GM12878 (cell line): ENCODE measurements around the gene SEMA3G. TPM values are rescaled to one million over a fixed set of nuclear protein-coding genes. Genes with fewer than 3 reads are reported as not detected.

Experiments used
- ATAC-seq: fragments of 200-7000 bp; cut with Tn5 transposase; 3 replicates; pipeline ENCODE4 v1.9.1; 2020; ENCODE audit warnings: mild to moderate bottlenecking, moderate library complexity
- BruUV-seq: library from RNA; stranded (reverse); fragments of 400-500 nt; replicated peaks from 2 replicates; lab custom pipeline; 2021; lab: Mats Ljungman, UMichigan
- CTCF ChIA-PET: fragments of 300-600 bp; sonication (Branson Sonifier 250); formaldehyde crosslinking; extraction: SDS; loops from one replicate; lab custom pipeline; 2021; ENCODE audit warnings: inconsistent platforms; lab: Yijun Ruan, JAX
- POLR2A ChIA-PET: fragments of 350-600 bp; formaldehyde crosslinking; extraction: SDS; loops from one replicate; lab custom pipeline; 2021; ENCODE audit warnings: inconsistent platforms; lab: Charles Lee
- RAD21 ChIA-PET: fragments of 300-600 bp; sonication (Branson Sonifier 250); formaldehyde crosslinking; loops from one replicate; lab custom pipeline; 2023; ENCODE audit warnings: antibody characterized with exemption; ENCODE audit not compliant: unreplicated experiment; lab: Charles Lee
- SMC1A ChIA-PET: fragments of 300-600 bp; sonication (Branson Sonifier 250); formaldehyde crosslinking; loops from one replicate; lab custom pipeline; 2023; ENCODE audit not compliant: unreplicated experiment, uncharacterized antibody; lab: Charles Lee
- DNase-seq: peaks from one replicate; pipeline ENCODE4 v3.0.0-alpha.2; 2011; ENCODE audit warnings: low read depth, low spot score
- FAIRE-seq: peaks from 3 replicates; lab custom pipeline; 2011; peaks lifted over from hg19 to GRCh38; lab: Jason Lieb, UNC
- H2AFZ ChIP-seq: 2 replicates; pipeline ENCODE4 v1.6.0; 2011; ENCODE audit warnings: low read depth, low read length, control low read depth; ENCODE audit not compliant: control insufficient read depth
- H3K27ac ChIP-seq: 2 replicates; pipeline ENCODE4 v1.5.1; 2011; ENCODE audit warnings: control low read depth; ENCODE audit not compliant: control insufficient read depth, insufficient read depth
- H3K27me3 ChIP-seq, 2 experiments: replicated peaks in 1 of 2; 2 replicates each; pipeline versions ENCODE4 v1.6.0 to v1.6.1; 2011; ENCODE audit warnings: low read length in 1 of 2; ENCODE audit not compliant: control insufficient read depth in 2 of 2, insufficient read depth in 2 of 2
- H3K36me3 ChIP-seq, 2 experiments: 2 replicates each; pipeline ENCODE4 v1.5.1; 2011; ENCODE audit warnings: low read length in 1 of 2; ENCODE audit not compliant: control insufficient read depth in 2 of 2, insufficient read depth in 2 of 2
- H3K4me1 ChIP-seq: 2 replicates; pipeline ENCODE4 v1.6.1; 2011; ENCODE audit warnings: mild to moderate bottlenecking, low read length, moderate library complexity, mixed read lengths; ENCODE audit not compliant: control insufficient read depth, insufficient read depth
- H3K4me2 ChIP-seq: 2 replicates; pipeline ENCODE4 v1.6.0; 2011; ENCODE audit warnings: control low read depth; ENCODE audit not compliant: control insufficient read depth, insufficient read depth
- H3K4me3 ChIP-seq: fragments of 200-600 bp; sonication (generic); 2 replicates; pipeline ENCODE4 v1.5.1; 2016
- H3K79me2 ChIP-seq: 2 replicates; pipeline ENCODE4 v1.6.0; 2011; ENCODE audit warnings: low read length; ENCODE audit not compliant: control insufficient read depth, insufficient read depth
- H3K9ac ChIP-seq: 2 replicates; pipeline ENCODE4 v1.8.0; 2011; ENCODE audit warnings: low read length, control low read depth, mixed read lengths; ENCODE audit not compliant: control insufficient read depth, insufficient read depth
- H3K9me3 ChIP-seq: replicated peaks from 3 replicates; pipeline ENCODE4 v1.5.1; 2011; ENCODE audit warnings: mild to moderate bottlenecking, low read length; ENCODE audit not compliant: control insufficient read depth, insufficient read depth
- H4K20me1 ChIP-seq: 2 replicates; pipeline ENCODE4 v1.6.0; 2011; ENCODE audit not compliant: control insufficient read depth, insufficient read depth
- CHD1 ChIP-seq: IDR thresholded peaks from 2 replicates; pipeline ENCODE4 v1.6.1; 2012; ENCODE audit warnings: low read depth, low read length, improper control_type of control experiment
- CTCF ChIP-seq, 3 experiments: IDR thresholded peaks in 2 of 3; conservative IDR thresholded peaks in 1 of 3; 2 replicates each; pipeline ENCODE4 v1.5.1; 2011; ENCODE audit warnings: low read depth in 3 of 3, low read length in 3 of 3, mild to moderate bottlenecking in 3 of 3, control low read depth in 2 of 3, moderate library complexity in 2 of 3, inconsistent platforms in 1 of 3, mixed read lengths in 1 of 3; ENCODE audit not compliant: control insufficient read depth in 2 of 3, insufficient read depth in 1 of 3; ENCODE audit errors: extremely low read depth in 1 of 3
- NFXL1 ChIP-seq: fragments of 450-650 bp; IDR thresholded peaks from 2 replicates; pipeline ENCODE4 v1.6.1; 2017; ENCODE audit warnings: antibody characterized with exemption, mild to moderate bottlenecking, borderline replicate concordance
- NR2F1 ChIP-seq: fragments of 450-650 bp; conservative IDR thresholded peaks from 2 replicates; pipeline ENCODE4 v1.6.1; 2017; ENCODE audit warnings: mild to moderate bottlenecking
- POLR2AphosphoS2 ChIP-seq: IDR thresholded peaks from 2 replicates; pipeline ENCODE4 v1.6.1; 2011; ENCODE audit warnings: low read depth, mild to moderate bottlenecking, low read length, improper control_type of control experiment, moderate library complexity
- POLR2AphosphoS5 ChIP-seq: IDR thresholded peaks from 2 replicates; pipeline ENCODE4 v1.6.1; 2011; ENCODE audit warnings: mild to moderate bottlenecking, low read length, inconsistent platforms
- WGBS: methylation state at CpG from one replicate; pipeline ENCODE4 v1.1.6; 2016; ENCODE audit warnings: low lambda C conversion rate; ENCODE audit not compliant: insufficient replicate concordance, insufficient coverage; ENCODE audit errors: missing lambda C conversion rate; 5-methylcytosine and 5-hydroxymethylcytosine counted together
- in situ Hi-C: fragments of 300-500 bp; cut with MboI; formaldehyde crosslinking; loops from 9 replicates; pipeline ENCODE4 v1.14.3; 2018; ENCODE audit warnings: mixed read lengths
- intact Hi-C: fragments of 100-400 bp; cut with micrococcal nuclease; formaldehyde crosslinking; loops from one replicate; pipeline ENCODE4 v1.14.2; 2022; ENCODE audit not compliant: unreplicated experiment
- polyA plus RNA-seq, 11 experiments: library from polyadenylated mRNA; depleted of rRNA in 4 of 11; unstranded in 6 of 11; stranded (reverse) in 5 of 11; fragments of >200 nt; fragmentation: Nextera tagmentation in 4 of 11; fragmentation: Illumina TruSeq in 1 of 11; extraction: Ambion mirVana in 4 of 11; extraction: Trizol in 1 of 11; gene quantifications; 1 replicate in 1 of 11; 2 replicates in 10 of 11; pipeline versions ENCODE4 v1.2.1 to v1.2.3, GENCODE V29; 2011 to 2016; ENCODE audit warnings: inconsistent platforms in 2 of 11, missing spikeins in 2 of 11, low read depth in 1 of 11
- total RNA-seq, 4 experiments: library from RNA; depleted of rRNA in 3 of 4; stranded (reverse); fragments of >200 nt in 3 of 4; fragmentation: Illumina TruSeq in 1 of 4; extraction: Trizol in 1 of 4; gene quantifications; 2 replicates each; pipeline versions ENCODE4 v1.2.1 to v1.2.3, GENCODE V29; 2013 to 2021

Gene SEMA3G
- total and polyA plus RNA-seq, 10 of the 15 experiments (the other 5 are each of a cell fraction or from before 2014, with no cell fraction given), result 0.03 to 0.04 TPM; not detected in 8

GRCh38 chr3:52384019-52384761, 60.7 kb downstream of the SEMA3G start:
- Histone ChIP-seq H3K36me3 (no peaks in the 10 kb centered on the region), H3K79me2 (no peaks in the 10 kb centered on the region), H3K27me3 (no peaks in the 10 kb centered on the region), H3K4me2 (no peak overlapping the region), H3K4me1 (no peaks in the 10 kb centered on the region; the same call in 1 of the 2 replicates), H3K9ac (no peak overlapping the region), H3K9me3 (no peaks in the 10 kb centered on the region), H3K4me3 (no peak overlapping the region), H3K27ac (no peak overlapping the region), H2AFZ (no peak overlapping the region), H4K20me1 (no peaks in the 10 kb centered on the region)
- WGBS, result 42% methylated on average over 9 of the region's 9 CpGs
- ChIA-PET POLR2A (no interaction called here), SMC1A (interaction anchor here (1.9 to 2.1 kb wide), 2 partner anchors 11 to 45 kb away, joined by 5 to 8 read pairs; no protein-coding TSS in a partner anchor), CTCF (interaction anchor here (0.6 to 2.8 kb wide), 11 partner anchors 9 to 661 kb away, joined by 3 to 21 read pairs (median 7); partner anchors contain the start of gene TLR9), RAD21 (interaction anchor here (1.4 to 1.6 kb wide), 4 partner anchors 43 to 164 kb away, joined by 4 to 8 read pairs (median 5); no protein-coding TSS in a partner anchor)
- no peak for ATAC-seq
- DNase-seq, result no peak
- TF ChIP-seq POLR2AphosphoS2 (no peak), NR2F1 (0 out of 2 replicates have a peak, but pooled peaks have one; percentile 12), CHD1 (no peak), CTCF (IDR thresholded peaks at IDR 0.05 in 2 of 3, conservative IDR thresholded peaks at IDR 0.05 in 1 of 3; ENCODE audit: control insufficient read depth in 2 of 3, extremely low read depth in 1 of 3, insufficient read depth in 1 of 3, low read depth in 3 of 3, low read length in 3 of 3) (no peak), POLR2AphosphoS5 (no peak), NFXL1 (no peak)
- in situ Hi-C loops (no loop called here), intact Hi-C loops (no loop called here)
- FAIRE-seq, result no peak
- BruUV-seq, result no TSS peak
